HG03442 (cell line): ENCODE measurements around the gene KIAA2012.
"Not testable (repeated sequence)": the region's sequence is repeated elsewhere in the genome, so short reads cannot be mapped to it uniquely, and the experiment has no call there.

Source experiments
- ATAC-seq: cut with Tn5 transposase; IDR thresholded peaks from one replicate; pipeline ENCODE4 v1.9.1; 2021; ENCODE audit warnings: mild to moderate bottlenecking, moderate library complexity; ENCODE audit not compliant: unreplicated experiment

Gene KIAA2012

GRCh38 chr2:202113571-202114142 is 40.6 kb downstream of the KIAA2012 start:
- no peak for ATAC-seq

- no peak for ATAC-seq
These were observed 41.2 kb downstream of the KIAA2012 start for GRCh38 chr2:202114291-202114690.

GRCh38 chr2:202114795-202115194 is 41.7 kb downstream of the KIAA2012 start:
- ATAC-seq: no peak

- no peak for ATAC-seq
These were observed 42.5 kb downstream of the KIAA2012 start for GRCh38 chr2:202115479-202115971.

- ATAC-seq: no peak
These were observed 43.6 kb downstream of the KIAA2012 start for GRCh38 chr2:202116691-202117090.

- ATAC-seq: no peak
These were observed 45.1 kb downstream of the KIAA2012 start for GRCh38 chr2:202118168-202118567.

GRCh38 chr2:202120828-202121227 is 47.8 kb downstream of the KIAA2012 start:
- no peak for ATAC-seq

GRCh38 chr2:202121532-202122162 is 48.6 kb downstream of the KIAA2012 start:
- no peak for ATAC-seq

GRCh38 chr2:202122163-202122540 is 49.1 kb downstream of the KIAA2012 start:
- no peak for ATAC-seq

GRCh38 chr2:202122980-202123720 is 50.1 kb downstream of the KIAA2012 start:
- no peak for ATAC-seq

GRCh38 chr2:202124286-202124685 is 51.2 kb downstream of the KIAA2012 start:
- no peak for ATAC-seq

- ATAC-seq: no peak
These were observed 54.8 kb downstream of the KIAA2012 start for GRCh38 chr2:202127687-202128331.

- ATAC-seq: no peak
These were observed 56.8 kb downstream of the KIAA2012 start for GRCh38 chr2:202129841-202130240.

GRCh38 chr2:202133200-202133908 is 60.3 kb downstream of the KIAA2012 start:
- no peak for ATAC-seq

GRCh38 chr2:202133909-202134265 is 60.8 kb downstream of the KIAA2012 start:
- ATAC-seq: no peak

GRCh38 chr2:202135091-202135874 is 62.2 kb downstream of the KIAA2012 start:
- ATAC-seq: no peak

- not testable (repeated sequence) for ATAC-seq
These were observed 63.0 kb downstream of the KIAA2012 start for GRCh38 chr2:202136039-202136438.

GRCh38 chr2:202136526-202136925 is 63.5 kb downstream of the KIAA2012 start:
- ATAC-seq: no peak

GRCh38 chr2:202140522-202141252 is 67.6 kb downstream of the KIAA2012 start:
- no peak for ATAC-seq
